ENCODE data around the gene VRK2. TPM values are rescaled to one million over a fixed set of nuclear protein-coding genes. Genes with fewer than 3 reads are reported as not detected.

Gene VRK2
- total and polyA plus RNA-seq, 2 experiments from 2014 or later, result 19.0 to 22.5 TPM

GRCh38 chr2:58073008-58073407, 26.4 kb downstream of the VRK2 start:
- DNase-seq (ENCODE audit: low spot score) (no peak), ATAC-seq (no peak)
- Histone ChIP-seq H3K36me3 (ENCODE audit: insufficient read depth) (no peaks in the 10 kb centered on the region), H2AFZ (no peak overlapping the region), H3K4me1 (ENCODE audit: insufficient read depth) (no peaks in the 10 kb centered on the region), H3K27ac (ENCODE audit: low read depth) (no peak overlapping the region), H3F3A (replicated peaks; ENCODE audit: low read depth) (no peaks in the 10 kb centered on the region), H3K4me2 (no peak overlapping the region), H3K79me2 (replicated peaks; ENCODE audit: insufficient read depth) (peaks cover 21% of the 10 kb centered on the region), H3K4me3 (no peak overlapping the region), H3K9me2 (ENCODE audit: insufficient read depth) (no peaks in the 10 kb centered on the region), H4K20me1 (replicated peaks; ENCODE audit: insufficient read depth) (no peaks in the 10 kb centered on the region), H3K27me3 (ENCODE audit: insufficient read depth) (no peaks in the 10 kb centered on the region)
- Mint-ChIP-seq H3K27ac (no peak overlapping the region), H3K4me3 (no peak overlapping the region), H3K9me3 (peaks cover 2% of the 10 kb centered on the region; the same call in 1 of the 3 replicates), H3K27me3 (ENCODE audit: insufficient read depth, low read depth, poor library complexity) (peaks cover 2% of the 10 kb centered on the region), H3K36me3 (ENCODE audit: low read depth) (peaks cover 14% of the 10 kb centered on the region; the same call in 2 of the 3 replicates), H3K4me1 (no peaks in the 10 kb centered on the region)
- TF ChIP-seq ETS1 (IDR thresholded peaks at IDR 0.05), result no peak
- no peak for TF ChIP-seq CTCF (conservative IDR thresholded peaks at IDR 0.05; ENCODE audit: low read depth in 2 of 2)
- no peak for TF ChIP-seq EZH2phosphoT487 (IDR thresholded peaks at IDR 0.05; ENCODE audit: unreplicated experiment)
- TF ChIP-seq ZNF331 (CRISPR knock-in tag; IDR thresholded peaks at IDR 0.05; ENCODE audit: low read depth), result no peak
- no peak for TF ChIP-seq EZH2 (IDR thresholded peaks at IDR 0.05; ENCODE audit: low read depth, unreplicated experiment)
- no peak for TF ChIP-seq REST (IDR thresholded peaks at IDR 0.05; ENCODE audit: unreplicated experiment)
- no peak for TF ChIP-seq POLR2AphosphoS5 (IDR thresholded peaks at IDR 0.05; ENCODE audit: low read depth)
- TF ChIP-seq ZNF462 (CRISPR knock-in tag; IDR thresholded peaks at IDR 0.05), result no peak
- TF ChIP-seq CREB1 (CRISPR knock-in tag; IDR thresholded peaks at IDR 0.05; ENCODE audit: low read depth), result no peak
- no peak for TF ChIP-seq ZNF114 (CRISPR knock-in tag; IDR thresholded peaks at IDR 0.05)
- TF ChIP-seq JUNB (IDR thresholded peaks at IDR 0.05; ENCODE audit: unreplicated experiment), result no peak
- no peak for TF ChIP-seq NANOG (IDR thresholded peaks at IDR 0.05; ENCODE audit: borderline replicate concordance)
- TF ChIP-seq STAT1 (IDR thresholded peaks at IDR 0.05; ENCODE audit: unreplicated experiment), result no peak

Data from GM23338 (cell line).